Astrocyte of the cerebellum (primary cell): ENCODE results near the gene INSR.

Source experiments
- DNase-seq: peaks from one replicate; pipeline ENCODE4 v3.0.0-alpha.2; 2011; ENCODE audit warnings: low read depth
- H3K4me3 ChIP-seq: 2 replicates; pipeline ENCODE4 v1.5.1; 2011; ENCODE audit warnings: mild to moderate bottlenecking, low read depth, low read length, moderate library complexity
- CTCF ChIP-seq: IDR thresholded peaks from 2 replicates; pipeline ENCODE4 v1.5.1; 2012; ENCODE audit warnings: low read length, low read depth, moderate library complexity, mild to moderate bottlenecking; ENCODE audit errors: missing control alignments
- in situ Hi-C: cut with HindIII; loops from 2 replicates; pipeline ENCODE4 v1.10.0; 2017; ENCODE audit warnings: low sequenced_read_pairs

The INSR gene

GRCh38 chr19:7124782-7125181, 169.4 kb downstream of the INSR start:
- TF ChIP-seq CTCF = no peak
- no peak for DNase-seq
- in situ Hi-C loops = no loop called here
- H3K4me3 ChIP-seq = no peak overlapping the region

- no peak for DNase-seq
- in situ Hi-C loops = no loop called here
- TF ChIP-seq CTCF = no peak
- H3K4me3 ChIP-seq = no peak overlapping the region
Measured at GRCh38 chr19:7122701-7123100, 171.5 kb downstream of the INSR start.

GRCh38 chr19:7120499-7120898, 173.7 kb downstream of the INSR start:
- no peak overlapping the region for H3K4me3 ChIP-seq
- TF ChIP-seq CTCF = no peak
- DNase-seq = no peak
- in situ Hi-C loops = no loop called here

- no peak for DNase-seq
- TF ChIP-seq CTCF = no peak
- no peak overlapping the region for H3K4me3 ChIP-seq
- in situ Hi-C loops = no loop called here
Measured at GRCh38 chr19:7119582-7119981, 174.6 kb downstream of the INSR start.

GRCh38 chr19:7117248-7117647, 177.0 kb downstream of the INSR start:
- DNase-seq = no peak
- H3K4me3 ChIP-seq = no peak overlapping the region
- in situ Hi-C loops = no loop called here
- no peak for TF ChIP-seq CTCF

GRCh38 chr19:7115721-7116120, 178.5 kb downstream of the INSR start:
- TF ChIP-seq CTCF = no peak
- DNase-seq = no peak
- H3K4me3 ChIP-seq = no peak overlapping the region
- in situ Hi-C loops = no loop called here

GRCh38 chr19:7113233-7113632, 181.0 kb downstream of the INSR start:
- DNase-seq = no peak
- no peak overlapping the region for H3K4me3 ChIP-seq
- in situ Hi-C loops = no loop called here
- TF ChIP-seq CTCF = no peak
